Neural progenitor cell (in vitro differentiated cells): Measurements from ENCODE around the gene GPR152. TPM values are rescaled to one million over a fixed set of nuclear protein-coding genes. Genes with fewer than 3 reads are reported as not detected.
"Not testable (repeated sequence)": the region's sequence is repeated elsewhere in the genome, so short reads cannot be mapped to it uniquely, and the experiment has no call there.

Experiments
- DNase-seq: peaks from one replicate; pipeline ENCODE4 v3.0.0-alpha.2; 2016; ENCODE audit warnings: low spot score
- H2AFZ ChIP-seq: fragments of 200-600 bp; sonication (generic); replicated peaks from 2 replicates; pipeline ENCODE4 v1.6.1; 2016; ENCODE audit warnings: antibody characterized with exemption
- H3F3A ChIP-seq: fragments of 200-600 bp; sonication (generic); 2 replicates; pipeline ENCODE4 v1.6.1; 2016; ENCODE audit warnings: antibody characterized with exemption, low read depth
- H3K27ac ChIP-seq: fragments of 200-600 bp; sonication (generic); 2 replicates; pipeline ENCODE4 v1.5.1; 2016; ENCODE audit warnings: mild to moderate bottlenecking
- H3K27me3 ChIP-seq: fragments of 200-600 bp; sonication (generic); 2 replicates; pipeline ENCODE4 v1.6.1; 2016; ENCODE audit warnings: mild to moderate bottlenecking, moderate library complexity
- H3K36me3 ChIP-seq: fragments of 200-600 bp; sonication (generic); 2 replicates; pipeline ENCODE4 v1.5.1; 2016
- H3K4me1 ChIP-seq: fragments of 200-600 bp; sonication (generic); 2 replicates; pipeline ENCODE4 v1.6.1; 2016; ENCODE audit warnings: mixed run types
- H3K4me2 ChIP-seq: fragments of 200-600 bp; sonication (generic); 2 replicates; pipeline ENCODE4 v1.6.1; 2016
- H3K4me3 ChIP-seq: fragments of 200-600 bp; sonication (generic); 2 replicates; pipeline ENCODE4 v1.5.1; 2016
- H3K79me2 ChIP-seq: fragments of 200-600 bp; sonication (generic); 2 replicates; pipeline ENCODE4 v1.6.1; 2016; ENCODE audit warnings: low read depth
- H3K9ac ChIP-seq: fragments of 200-600 bp; sonication (generic); 2 replicates; pipeline ENCODE4 v1.6.1; 2016
- H3K9me3 ChIP-seq: fragments of 200-600 bp; sonication (generic); 2 replicates; pipeline ENCODE4 v1.5.1; 2016; ENCODE audit warnings: low read depth
- H4K20me1 ChIP-seq: fragments of 200-600 bp; sonication (generic); 2 replicates; pipeline ENCODE4 v1.6.1; 2016; ENCODE audit warnings: low read depth
- H3K27ac Mint-ChIP-seq: 3 replicates; pipeline ENCODE4 v1.8.0; 2021; ENCODE audit warnings: mixed read lengths
- H3K27me3 Mint-ChIP-seq: 2 replicates; pipeline ENCODE4 v1.8.0; 2022; ENCODE audit warnings: low read depth, mild to moderate bottlenecking, inconsistent platforms, moderate library complexity, mixed read lengths; ENCODE audit not compliant: insufficient read depth
- H3K36me3 Mint-ChIP-seq: 3 replicates; pipeline ENCODE4 v1.8.0; 2021; ENCODE audit warnings: mixed read lengths
- H3K4me1 Mint-ChIP-seq: 3 replicates; pipeline ENCODE4 v1.8.0; 2021; ENCODE audit warnings: mixed read lengths
- H3K4me3 Mint-ChIP-seq: 3 replicates; pipeline ENCODE4 v1.8.0; 2021; ENCODE audit warnings: mild to moderate bottlenecking, moderate library complexity, mixed read lengths
- H3K9me3 Mint-ChIP-seq: 3 replicates; pipeline ENCODE4 v1.8.0; 2020; ENCODE audit warnings: mixed read lengths
- EZH2 ChIP-seq: fragments of 200-600 bp; sonication (generic); IDR thresholded peaks from 2 replicates; pipeline ENCODE4 v1.6.1; 2017; ENCODE audit warnings: antibody characterized with exemption, mild to moderate bottlenecking, moderate library complexity
- EZH2phosphoT487 ChIP-seq: fragments of 200-600 bp; sonication (generic); IDR thresholded peaks from 2 replicates; pipeline ENCODE4 v1.6.1; 2017; ENCODE audit warnings: antibody characterized with exemption
- total RNA-seq: library from RNA; depleted of rRNA; stranded (reverse); fragments of >200 nt; gene quantifications from 2 replicates; pipeline ENCODE4 v1.2.3, GENCODE V29; 2015; ENCODE audit warnings: low replicate concordance
- TF ChIP-seq, protein P1 (sequence below): fragments of 200-600 bp; sonication (generic); IDR thresholded peaks from 2 replicates; pipeline ENCODE4 v1.5.1; 2017; ENCODE audit warnings: antibody characterized with exemption, mild to moderate bottlenecking

GPR152 gene
- total RNA-seq, 1 donor from 2014 or later: not detected

DNA sequence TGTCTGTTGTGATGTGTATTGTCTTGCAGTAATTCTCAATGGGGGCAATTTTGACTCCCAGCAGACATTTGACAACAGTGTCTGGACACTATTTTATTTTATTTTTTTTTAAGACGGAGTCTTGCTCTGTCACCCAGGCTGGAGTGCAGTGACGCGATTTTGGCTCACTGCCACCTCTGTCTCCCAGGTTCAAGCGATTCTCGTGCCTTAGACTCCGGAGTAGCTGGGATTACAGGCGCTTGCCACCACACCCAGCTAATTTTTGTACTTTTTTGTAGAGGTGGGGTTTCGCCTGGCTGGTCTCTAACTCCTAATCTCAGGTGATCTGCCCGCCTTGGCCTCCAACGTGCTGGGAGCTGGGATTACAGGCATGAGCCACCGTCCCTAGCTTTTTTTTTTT lies 22.8 kb downstream of the GPR152 start:
- Mint-ChIP-seq H3K4me3 (peak overlapping the region; percentile 93), H3K27me3 (peaks cover 9% of the 10 kb centered on the region), H3K36me3 (peaks cover 9% of the 10 kb centered on the region), H3K9me3 (no peaks in the 10 kb centered on the region), H3K4me1 (peaks cover 14% of the 10 kb centered on the region), H3K27ac (no peak overlapping the region)
- H3F3A ChIP-seq: peaks cover 7% of the 10 kb centered on the region
- no peaks in the 10 kb centered on the region for H3K9me3 ChIP-seq
- no peak overlapping the region for H3K27ac ChIP-seq
- H3K36me3 ChIP-seq: no peaks in the 10 kb centered on the region
- no peak overlapping the region for H3K9ac ChIP-seq
- H3K27me3 ChIP-seq: no peaks in the 10 kb centered on the region
- H3K4me2 ChIP-seq: no peak overlapping the region
- no peak for DNase-seq
- TF ChIP-seq, protein P1, sequence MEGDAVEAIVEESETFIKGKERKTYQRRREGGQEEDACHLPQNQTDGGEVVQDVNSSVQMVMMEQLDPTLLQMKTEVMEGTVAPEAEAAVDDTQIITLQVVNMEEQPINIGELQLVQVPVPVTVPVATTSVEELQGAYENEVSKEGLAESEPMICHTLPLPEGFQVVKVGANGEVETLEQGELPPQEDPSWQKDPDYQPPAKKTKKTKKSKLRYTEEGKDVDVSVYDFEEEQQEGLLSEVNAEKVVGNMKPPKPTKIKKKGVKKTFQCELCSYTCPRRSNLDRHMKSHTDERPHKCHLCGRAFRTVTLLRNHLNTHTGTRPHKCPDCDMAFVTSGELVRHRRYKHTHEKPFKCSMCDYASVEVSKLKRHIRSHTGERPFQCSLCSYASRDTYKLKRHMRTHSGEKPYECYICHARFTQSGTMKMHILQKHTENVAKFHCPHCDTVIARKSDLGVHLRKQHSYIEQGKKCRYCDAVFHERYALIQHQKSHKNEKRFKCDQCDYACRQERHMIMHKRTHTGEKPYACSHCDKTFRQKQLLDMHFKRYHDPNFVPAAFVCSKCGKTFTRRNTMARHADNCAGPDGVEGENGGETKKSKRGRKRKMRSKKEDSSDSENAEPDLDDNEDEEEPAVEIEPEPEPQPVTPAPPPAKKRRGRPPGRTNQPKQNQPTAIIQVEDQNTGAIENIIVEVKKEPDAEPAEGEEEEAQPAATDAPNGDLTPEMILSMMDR: no peak
- no peak for TF ChIP-seq EZH2
- no peak for TF ChIP-seq EZH2phosphoT487
- H4K20me1 ChIP-seq: no peaks in the 10 kb centered on the region
- no peak overlapping the region for H2AFZ ChIP-seq
- peaks cover 9% of the 10 kb centered on the region for H3K4me1 ChIP-seq
- peaks cover 12% of the 10 kb centered on the region for H3K79me2 ChIP-seq
- no peak overlapping the region for H3K4me3 ChIP-seq

DNA sequence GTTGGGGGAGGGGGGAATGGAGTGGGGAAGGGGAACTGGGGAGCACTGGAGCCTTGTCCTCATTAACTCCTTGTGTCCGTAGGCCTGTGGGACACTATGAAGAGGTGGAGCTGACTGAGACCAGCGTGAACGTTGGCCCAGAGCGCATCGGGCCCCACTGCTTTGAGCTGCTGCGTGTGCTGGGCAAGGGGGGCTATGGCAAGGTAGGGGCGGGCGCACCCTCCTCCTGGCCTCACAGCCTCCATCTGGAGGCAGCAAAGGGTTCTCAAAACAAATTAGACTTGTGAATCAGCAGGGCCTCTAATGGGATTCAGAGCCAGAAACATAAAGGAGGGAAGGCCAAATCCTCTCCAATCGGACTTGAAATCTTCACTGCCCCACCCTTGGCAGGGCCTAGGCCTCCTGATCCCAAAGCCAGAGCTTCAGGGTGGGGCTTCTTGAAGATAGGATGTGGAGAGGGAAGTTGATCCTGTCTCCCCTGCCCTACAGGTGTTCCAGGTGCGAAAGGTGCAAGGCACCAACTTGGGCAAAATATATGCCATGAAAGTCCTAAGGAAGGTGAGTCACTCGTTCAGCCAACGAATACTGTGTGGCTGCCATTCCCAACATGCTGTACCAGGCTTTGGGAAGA lies 23.4 kb downstream of the GPR152 start:
- Histone ChIP-seq H3K4me3 (peak overlapping the region; percentile 99), H3K36me3 (no peaks in the 10 kb centered on the region), H3K9ac (peak overlapping the region; percentile 94), H2AFZ (peak overlapping the region; percentile 90), H3K27ac (no peak overlapping the region), H3K27me3 (no peaks in the 10 kb centered on the region), H3F3A (peaks cover 7% of the 10 kb centered on the region), H4K20me1 (no peaks in the 10 kb centered on the region), H3K79me2 (peaks cover 12% of the 10 kb centered on the region), H3K9me3 (no peaks in the 10 kb centered on the region), H3K4me1 (peaks cover 9% of the 10 kb centered on the region), H3K4me2 (peak overlapping the region; percentile 100)
- TF ChIP-seq EZH2: no peak
- H3K36me3 Mint-ChIP-seq: peaks cover 9% of the 10 kb centered on the region
- H3K4me3 Mint-ChIP-seq: peak overlapping the region; percentile 93
- peaks cover 9% of the 10 kb centered on the region for H3K27me3 Mint-ChIP-seq
- H3K9me3 Mint-ChIP-seq: no peaks in the 10 kb centered on the region
- no peak for DNase-seq
- H3K4me1 Mint-ChIP-seq: peaks cover 17% of the 10 kb centered on the region
- H3K27ac Mint-ChIP-seq: no peak overlapping the region

DNA sequence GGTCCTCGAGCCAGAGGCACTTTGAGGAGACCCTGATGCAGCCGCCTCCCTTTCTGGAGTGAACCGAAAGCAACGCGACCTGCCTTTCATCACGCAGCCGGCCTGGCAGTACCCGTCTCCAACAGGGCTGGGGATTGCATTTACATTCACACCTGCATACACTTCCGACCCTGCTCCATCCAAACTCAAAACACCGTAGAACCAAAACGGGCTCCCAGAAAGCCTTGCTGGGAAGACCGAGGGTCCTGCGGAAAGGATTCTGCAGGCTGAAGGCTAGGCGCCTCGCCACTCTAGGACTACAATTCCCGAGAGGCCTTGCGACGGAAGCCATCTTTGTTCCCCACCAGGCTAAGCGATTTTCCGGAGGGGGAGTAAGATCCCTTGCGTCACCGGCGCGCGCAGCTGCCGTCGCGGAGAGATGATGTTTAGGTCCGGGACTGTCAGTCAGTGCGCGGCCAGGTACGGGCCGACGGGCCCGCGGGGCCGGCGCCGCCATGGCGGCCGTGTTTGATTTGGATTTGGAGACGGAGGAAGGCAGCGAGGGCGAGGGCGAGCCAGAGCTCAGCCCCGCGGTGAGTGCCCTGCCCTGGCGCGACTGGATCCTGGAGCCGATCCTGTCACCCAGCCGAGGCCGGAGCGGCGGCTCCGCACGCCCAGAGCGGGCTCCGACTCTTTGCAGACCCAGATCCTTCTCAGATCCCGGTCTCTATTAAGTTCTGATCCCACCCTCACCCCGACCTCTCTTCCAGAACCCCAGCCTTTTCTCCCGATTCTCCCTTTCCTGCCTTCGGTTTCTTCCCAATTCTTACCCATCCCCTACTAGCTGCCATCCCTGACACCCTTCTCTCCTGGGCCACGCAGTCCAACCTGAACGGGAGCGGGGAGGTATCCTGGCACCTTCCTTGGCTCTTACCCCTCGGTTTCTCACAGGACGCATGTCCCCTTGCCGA lies 24.2 kb downstream of the GPR152 start, which contains the start of gene RPS6KB2:
TSS of gene RPS6KB2 (plus strand) at position 443 of the 950 bp plus-strand sequence. CDS start at position 495, 52 bp downstream.
- Mint-ChIP-seq H3K36me3 (peaks cover 9% of the 10 kb centered on the region), H3K4me3 (peak within 1 kb of the TSS; percentile 93), H3K4me1 (peaks cover 17% of the 10 kb centered on the region), H3K27me3 (peaks cover 9% of the 10 kb centered on the region), H3K9me3 (no peaks in the 10 kb centered on the region), H3K27ac (peak within 1 kb of the TSS; percentile 79)
- H2AFZ ChIP-seq: peak within 1 kb of the TSS; percentile 97
- peaks cover 12% of the 10 kb centered on the region for H3K79me2 ChIP-seq
- no peaks in the 10 kb centered on the region for H3K36me3 ChIP-seq
- H3F3A ChIP-seq: peaks cover 7% of the 10 kb centered on the region
- no peak within 1 kb of the TSS for H3K27ac ChIP-seq
- H3K4me1 ChIP-seq: peaks cover 9% of the 10 kb centered on the region
- H3K27me3 ChIP-seq: no peaks in the 10 kb centered on the region
- H3K4me3 ChIP-seq: peak within 1 kb of the TSS; percentile 99
- TF ChIP-seq EZH2phosphoT487 (no peak), EZH2 (no peak)
- TF ChIP-seq, protein P1: no peak
- H3K9ac ChIP-seq: peak within 1 kb of the TSS; percentile 94
- no peaks in the 10 kb centered on the region for H3K9me3 ChIP-seq
- peak; percentile 99 for DNase-seq
- H3K4me2 ChIP-seq: peak within 1 kb of the TSS; percentile 100
- no peaks in the 10 kb centered on the region for H4K20me1 ChIP-seq

DNA sequence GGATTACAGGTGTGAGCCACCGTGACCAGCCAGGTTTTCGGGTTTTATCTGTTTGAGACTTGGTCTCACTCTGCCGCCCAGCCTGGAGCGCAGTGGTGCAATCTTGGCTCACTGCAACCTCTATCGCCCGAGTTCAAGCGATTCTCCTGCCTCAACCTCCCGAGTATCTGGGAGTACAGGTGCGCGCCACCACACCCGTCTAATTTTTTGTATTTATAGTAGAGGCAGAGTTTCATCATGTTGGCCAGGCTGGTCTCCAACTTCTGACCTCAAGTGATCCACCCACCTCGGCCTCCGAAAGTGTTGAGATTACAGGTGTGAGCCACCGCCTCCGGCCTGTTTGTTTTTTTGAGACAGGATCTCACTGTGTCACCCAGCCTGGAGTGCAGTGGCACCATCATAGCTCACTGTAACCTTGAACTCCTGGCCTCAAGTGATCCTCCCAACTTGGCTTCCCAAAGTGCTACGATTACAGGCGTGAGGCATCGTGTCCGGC lies 25.1 kb downstream of the GPR152 start:
- DNase-seq, H3K36me3 ChIP-seq, H3K36me3 Mint-ChIP-seq, H3F3A ChIP-seq, H3K27ac ChIP-seq, H3K27me3 ChIP-seq, H3K4me1 ChIP-seq, H4K20me1 ChIP-seq, H3K9me3 Mint-ChIP-seq, H3K9me3 ChIP-seq: not testable (repeated sequence)
- Histone ChIP-seq H3K9ac (peak overlapping the region; percentile 25), H2AFZ (peak overlapping the region; percentile 97), H3K79me2 (peaks cover 12% of the 10 kb centered on the region), H3K4me3 (peak overlapping the region; percentile 99), H3K4me2 (peak overlapping the region; percentile 100)
- H3K4me3 Mint-ChIP-seq: peak overlapping the region; percentile 93
- H3K27ac Mint-ChIP-seq: peak overlapping the region; percentile 76
- H3K4me1 Mint-ChIP-seq: peaks cover 24% of the 10 kb centered on the region
- peaks cover 13% of the 10 kb centered on the region for H3K27me3 Mint-ChIP-seq
